ENCODE measurements around the gene SFXN5.

SFXN5 gene

DNA sequence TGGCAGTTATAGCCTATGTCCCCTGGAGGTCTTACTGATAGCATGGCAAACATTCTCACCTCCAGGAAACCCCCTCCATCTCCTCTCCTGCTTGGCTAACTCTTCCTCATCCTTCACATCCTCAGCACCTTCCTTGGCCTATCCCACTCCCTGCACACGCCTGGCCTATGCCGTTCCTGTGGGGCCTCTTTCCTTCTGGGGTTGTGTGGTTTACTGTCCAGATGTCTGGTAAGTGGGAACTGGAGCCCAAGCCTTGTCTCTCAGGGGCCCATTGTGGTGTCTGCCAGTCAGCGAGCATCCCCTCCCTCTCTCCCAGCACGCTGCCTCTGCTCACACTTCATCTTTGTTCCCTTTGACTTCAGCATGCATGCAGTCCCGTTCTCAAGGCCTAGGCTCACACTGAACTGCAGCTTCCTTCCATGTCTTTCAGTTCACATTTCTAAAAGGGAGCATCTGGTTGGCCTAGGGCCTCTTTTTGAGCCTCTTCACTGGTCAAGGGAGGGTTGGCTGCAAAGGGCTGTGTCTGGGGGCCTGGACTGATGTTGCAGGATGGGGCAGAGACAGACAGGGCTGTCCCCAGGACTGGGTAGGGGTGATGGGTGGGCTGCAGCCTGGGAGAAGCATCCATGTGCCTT lies 171.2 kb downstream of the SFXN5 start:
- TF ChIP-seq, protein P1, sequence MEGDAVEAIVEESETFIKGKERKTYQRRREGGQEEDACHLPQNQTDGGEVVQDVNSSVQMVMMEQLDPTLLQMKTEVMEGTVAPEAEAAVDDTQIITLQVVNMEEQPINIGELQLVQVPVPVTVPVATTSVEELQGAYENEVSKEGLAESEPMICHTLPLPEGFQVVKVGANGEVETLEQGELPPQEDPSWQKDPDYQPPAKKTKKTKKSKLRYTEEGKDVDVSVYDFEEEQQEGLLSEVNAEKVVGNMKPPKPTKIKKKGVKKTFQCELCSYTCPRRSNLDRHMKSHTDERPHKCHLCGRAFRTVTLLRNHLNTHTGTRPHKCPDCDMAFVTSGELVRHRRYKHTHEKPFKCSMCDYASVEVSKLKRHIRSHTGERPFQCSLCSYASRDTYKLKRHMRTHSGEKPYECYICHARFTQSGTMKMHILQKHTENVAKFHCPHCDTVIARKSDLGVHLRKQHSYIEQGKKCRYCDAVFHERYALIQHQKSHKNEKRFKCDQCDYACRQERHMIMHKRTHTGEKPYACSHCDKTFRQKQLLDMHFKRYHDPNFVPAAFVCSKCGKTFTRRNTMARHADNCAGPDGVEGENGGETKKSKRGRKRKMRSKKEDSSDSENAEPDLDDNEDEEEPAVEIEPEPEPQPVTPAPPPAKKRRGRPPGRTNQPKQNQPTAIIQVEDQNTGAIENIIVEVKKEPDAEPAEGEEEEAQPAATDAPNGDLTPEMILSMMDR (IDR thresholded peaks at IDR 0.05; ENCODE audit: insufficient read depth, low read length, poor library complexity, severe bottlenecking), result no peak
- H3K27me3 ChIP-seq (replicated peaks; ENCODE audit: control insufficient read depth, insufficient read depth, low read length), result no peaks in the 10 kb centered on the region; the same call in none of the 2 replicates
- no peak for DNase-seq (ENCODE audit: extremely low read depth, insufficient read length)
- no peak overlapping the region for H3K4me3 ChIP-seq (replicated peaks; ENCODE audit: low read depth, low read length)
- H3K36me3 ChIP-seq (ENCODE audit: control insufficient read depth, insufficient read depth, low read length), result no peaks in the 10 kb centered on the region

DNA sequence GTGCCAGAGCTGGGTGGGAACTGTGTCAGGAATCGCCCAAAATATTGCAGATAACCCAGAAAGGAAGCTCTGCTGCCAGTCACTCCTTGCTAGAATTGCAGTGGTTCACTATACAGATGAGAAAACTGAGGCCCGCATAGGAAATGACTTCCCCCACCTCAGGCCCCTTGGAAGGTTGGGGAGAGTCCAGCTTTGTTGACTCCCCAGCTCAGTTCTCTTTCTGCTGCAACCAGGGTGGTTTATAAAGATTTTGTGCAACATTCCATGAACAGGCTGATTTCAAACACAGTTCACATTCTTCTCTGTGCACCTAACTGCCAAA lies 173.0 kb downstream of the SFXN5 start:
- TF ChIP-seq, protein P1 (IDR thresholded peaks at IDR 0.05; ENCODE audit: insufficient read depth, low read length, poor library complexity, severe bottlenecking), result no peak
- DNase-seq (ENCODE audit: extremely low read depth, insufficient read length), result no peak
- Histone ChIP-seq H3K4me3 (replicated peaks; ENCODE audit: low read depth, low read length) (no peak overlapping the region), H3K27me3 (replicated peaks; ENCODE audit: control insufficient read depth, insufficient read depth, low read length) (no peaks in the 10 kb centered on the region; the same call in none of the 2 replicates), H3K36me3 (ENCODE audit: control insufficient read depth, insufficient read depth, low read length) (no peaks in the 10 kb centered on the region)

DNA sequence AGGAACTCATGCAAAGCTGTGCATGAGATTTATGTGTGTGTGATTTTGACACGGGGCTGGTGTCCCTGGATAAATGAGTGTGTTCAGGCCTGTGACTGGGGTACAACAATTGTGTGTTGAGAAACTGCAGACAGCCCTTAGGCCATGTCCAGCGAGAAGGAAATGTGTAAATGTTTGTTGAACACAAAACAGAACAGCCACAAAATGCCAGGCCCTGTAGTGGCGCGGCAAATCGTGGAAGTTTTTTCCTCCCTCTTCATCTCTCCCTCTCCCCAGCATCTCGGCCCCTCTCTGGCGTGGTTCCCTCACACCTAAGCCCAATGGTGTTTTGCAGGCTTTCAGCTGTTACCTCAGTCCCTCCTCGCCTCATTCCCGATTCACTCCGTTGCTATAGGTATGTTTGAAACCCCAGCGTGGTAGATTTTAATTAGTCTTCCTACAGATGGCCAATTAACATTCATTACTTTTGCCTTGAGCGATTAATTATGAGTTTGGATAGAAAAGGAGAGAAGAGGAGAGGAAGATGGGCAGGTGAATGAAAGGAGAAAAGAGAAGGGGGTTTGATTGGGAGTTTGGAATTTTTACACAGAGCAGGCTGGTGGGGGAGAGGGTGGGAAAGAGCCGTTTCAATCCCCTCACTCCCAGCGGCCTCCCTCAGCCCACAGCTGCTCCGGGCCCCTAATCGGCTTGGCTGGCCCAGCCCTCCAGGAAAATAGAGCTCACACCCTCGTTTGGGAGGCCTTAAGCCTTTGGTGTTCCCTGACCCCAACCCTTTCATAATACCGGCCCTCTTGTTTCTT lies 173.5 kb downstream of the SFXN5 start:
- no peaks in the 10 kb centered on the region for H3K36me3 ChIP-seq (ENCODE audit: control insufficient read depth, insufficient read depth, low read length)
- no peak for DNase-seq (ENCODE audit: extremely low read depth, insufficient read length)
- no peaks in the 10 kb centered on the region; the same call in 1 of the 2 replicates for H3K27me3 ChIP-seq (replicated peaks; ENCODE audit: control insufficient read depth, insufficient read depth, low read length)
- no peak overlapping the region for H3K4me3 ChIP-seq (replicated peaks; ENCODE audit: low read depth, low read length)
- TF ChIP-seq, protein P1 (IDR thresholded peaks at IDR 0.05; ENCODE audit: insufficient read depth, low read length, poor library complexity, severe bottlenecking), result no peak

DNA sequence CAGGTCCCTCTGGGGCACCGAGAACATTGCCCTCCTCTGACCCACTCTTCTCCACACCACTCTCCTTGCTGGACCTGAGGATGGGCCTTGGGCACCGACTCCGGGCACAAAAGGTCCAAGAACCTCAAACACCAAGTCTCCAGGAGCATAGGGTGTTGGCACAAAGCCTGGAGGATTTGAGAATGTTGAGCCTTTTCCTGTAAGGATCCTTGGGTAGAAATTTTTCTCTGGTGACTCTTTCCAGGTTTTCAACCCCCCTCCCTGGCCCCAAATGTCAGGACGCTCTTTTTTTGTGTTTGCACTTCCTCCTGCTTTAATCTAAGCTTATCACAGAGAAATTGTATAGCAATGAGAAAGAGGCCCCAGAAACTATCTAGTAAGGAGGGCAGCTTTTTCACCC lies 175.1 kb downstream of the SFXN5 start:
- Histone ChIP-seq H3K36me3 (ENCODE audit: control insufficient read depth, insufficient read depth, low read length) (no peaks in the 10 kb centered on the region), H3K27me3 (replicated peaks; ENCODE audit: control insufficient read depth, insufficient read depth, low read length) (no peaks in the 10 kb centered on the region), H3K4me3 (replicated peaks; ENCODE audit: low read depth, low read length) (no peak overlapping the region)
- DNase-seq (ENCODE audit: extremely low read depth, insufficient read length), result no peak
- TF ChIP-seq, protein P1 (IDR thresholded peaks at IDR 0.05; ENCODE audit: insufficient read depth, low read length, poor library complexity, severe bottlenecking), result no peak

- no peak for DNase-seq (ENCODE audit: extremely low read depth, insufficient read length)
- no peaks in the 10 kb centered on the region for H3K27me3 ChIP-seq (replicated peaks; ENCODE audit: control insufficient read depth, insufficient read depth, low read length)
- H3K4me3 ChIP-seq (replicated peaks; ENCODE audit: low read depth, low read length), result no peak overlapping the region
- H3K36me3 ChIP-seq (ENCODE audit: control insufficient read depth, insufficient read depth, low read length), result no peaks in the 10 kb centered on the region
- TF ChIP-seq, protein P1 (IDR thresholded peaks at IDR 0.05; ENCODE audit: insufficient read depth, low read length, poor library complexity, severe bottlenecking), result no peak
Observed at GRCh38 chr2:72895759-72896281, 175.7 kb downstream of the SFXN5 start.

All from GM06990 (cell line).